Endothelial cell of umbilical vein (primary cell): ENCODE measurements around the gene FKBP2. TPM values are rescaled to one million over a fixed set of nuclear protein-coding genes. Genes with fewer than 3 reads are reported as not detected.
A peak's percentile ranks its signal among the peaks of the same experiment; 100 is the strongest.

Experiments used
- BruUV-seq: library from RNA; stranded (reverse); fragments of 400-500 nt; replicated peaks from 2 replicates; lab custom pipeline; 2021; lab: Mats Ljungman, UMichigan
- CTCF ChIA-PET: fragments of 300-600, 350-600 bp; sonication (Branson Sonifier 250); formaldehyde crosslinking; loops from one replicate; lab custom pipeline; 2021; ENCODE audit warnings: antibody characterized with exemption, inconsistent platforms; lab: Charles Lee
- POLR2A ChIA-PET: fragments of 300-600, 350-600 bp; sonication (Branson Sonifier 250); formaldehyde crosslinking; loops from one replicate; lab custom pipeline; 2021; ENCODE audit warnings: antibody characterized with exemption, inconsistent platforms; lab: Charles Lee
- DNase-seq: peaks from one replicate; pipeline ENCODE4 v3.0.0-alpha.2; 2011; ENCODE audit warnings: low read depth, low spot score
- FAIRE-seq: peaks from 2 replicates; lab custom pipeline; 2011; peaks lifted over from hg19 to GRCh38; lab: Jason Lieb, UNC
- H2AFZ ChIP-seq: 2 replicates; pipeline ENCODE4 v1.6.0; 2012; ENCODE audit warnings: low read depth, low read length, control low read depth, inconsistent platforms
- H3K27ac ChIP-seq: 2 replicates; pipeline ENCODE4 v1.5.1; 2011; ENCODE audit warnings: low read depth, mild to moderate bottlenecking, control low read depth, low read length, moderate library complexity; ENCODE audit not compliant: insufficient read depth
- H3K27me3 ChIP-seq, 2 experiments: 2 replicates each; pipeline versions ENCODE4 v1.6.0 to v1.6.1; 2011; ENCODE audit warnings: low read length in 2 of 2, mixed read lengths in 1 of 2; ENCODE audit not compliant: control insufficient read depth in 2 of 2, insufficient read depth in 2 of 2
- H3K36me3 ChIP-seq, 2 experiments: 2 replicates in 1 of 2; 3 replicates in 1 of 2; pipeline ENCODE4 v1.5.1; 2011; ENCODE audit warnings: low read length in 2 of 2, mild to moderate bottlenecking in 1 of 2, moderate library complexity in 1 of 2; ENCODE audit not compliant: control insufficient read depth in 2 of 2, insufficient read depth in 2 of 2; ENCODE audit errors: extremely low read depth in 1 of 2
- H3K4me1 ChIP-seq: 3 replicates; pipeline ENCODE4 v1.5.1; 2011; ENCODE audit warnings: mild to moderate bottlenecking, low read length; ENCODE audit not compliant: control insufficient read depth, insufficient read depth; ENCODE audit errors: extremely low read depth
- H3K4me2 ChIP-seq: 2 replicates; pipeline ENCODE4 v1.6.1; 2011; ENCODE audit warnings: low read length, control low read depth, mixed read lengths; ENCODE audit not compliant: insufficient read depth
- H3K4me3 ChIP-seq, 3 experiments: fragments of 200-600 bp in 1 of 3; sonication (generic), shearing (Covaris generic) in 1 of 3; replicated peaks in 1 of 3; 2 replicates each; pipeline ENCODE4 v1.5.1; 2011 to 2016; ENCODE audit warnings: control low read depth in 3 of 3, low read length in 3 of 3, mild to moderate bottlenecking in 2 of 3, inconsistent platforms in 1 of 3, low read depth in 1 of 3, moderate library complexity in 1 of 3; ENCODE audit not compliant: insufficient read depth in 1 of 3
- H3K79me2 ChIP-seq: 2 replicates; pipeline ENCODE4 v1.6.0; 2012; ENCODE audit warnings: low read length, inconsistent platforms; ENCODE audit not compliant: control insufficient read depth, insufficient read depth
- H3K9ac ChIP-seq: replicated peaks from 2 replicates; pipeline ENCODE3; 2011; ENCODE audit warnings: low read length, control low read depth; ENCODE audit not compliant: insufficient read depth; ENCODE audit errors: extremely low read depth
- H3K9me1 ChIP-seq: replicated peaks from 3 replicates; pipeline ENCODE4 v1.6.0; 2011; ENCODE audit warnings: mild to moderate bottlenecking, low read length; ENCODE audit not compliant: control insufficient read depth, insufficient read depth; ENCODE audit errors: extremely low read depth
- H3K9me3 ChIP-seq: replicated peaks from 2 replicates; pipeline ENCODE4 v1.5.1; 2012; ENCODE audit warnings: low read length, inconsistent platforms; ENCODE audit not compliant: control insufficient read depth, insufficient read depth
- H4K20me1 ChIP-seq: replicated peaks from 2 replicates; pipeline ENCODE3; 2011; ENCODE audit warnings: mild to moderate bottlenecking, low read length; ENCODE audit not compliant: control insufficient read depth, insufficient read depth; ENCODE audit errors: extremely low read depth
- CTCF ChIP-seq, 2 donors: IDR thresholded peaks; 1 replicate in 1 of 2; 2 replicates in 1 of 2; pipeline ENCODE4 v1.5.1; 2011; ENCODE audit warnings: low read length in 2 of 2, mild to moderate bottlenecking in 2 of 2, moderate library complexity in 2 of 2, control low read depth in 1 of 2, inconsistent platforms in 1 of 2, low read depth in 1 of 2; ENCODE audit not compliant: insufficient read depth in 1 of 2; ENCODE audit errors: extremely low read depth in 1 of 2
- POLR2A ChIP-seq: IDR thresholded peaks from 2 replicates; pipeline ENCODE4 v1.6.1; 2012; ENCODE audit warnings: low read depth, mild to moderate bottlenecking, control low read depth, low read length
- dilution Hi-C: fragments of 300-500 bp; cut with MboI; formaldehyde crosslinking; loops from one replicate; pipeline ENCODE4 v1.15.0; 2019; ENCODE audit warnings: low sequenced_read_pairs; ENCODE audit not compliant: extremely low pct_ligation_motif_present
- intact Hi-C: fragments of 100-400 bp; cut with micrococcal nuclease; formaldehyde crosslinking; loops from one replicate; pipeline ENCODE4 v1.10.0; 2022
- polyA plus RNA-seq, 4 experiments: library from polyadenylated mRNA; depleted of rRNA in 3 of 4; stranded (reverse) in 3 of 4; unstranded in 1 of 4; fragments of >200 nt; gene quantifications; 2 replicates each; pipeline versions ENCODE4 v1.2.1 to v1.2.3, GENCODE V29; 2011 to 2012; ENCODE audit warnings: missing spikeins in 1 of 4
- total RNA-seq: library from RNA; stranded (reverse); gene quantifications from 2 replicates; pipeline ENCODE4 v1.2.3, GENCODE V29; 2021

FKBP2 gene
- total and polyA plus RNA-seq, 2 donors (not counting 3 experiments of a cell fraction or from before 2014, with no cell fraction given): 48.5 to 74.4 TPM

GRCh38 chr11:64268893-64269539, 28.1 kb downstream of the FKBP2 start:
- no peaks in the 10 kb centered on the region for H4K20me1 ChIP-seq
- peak overlapping the region in 2 of 3 experiments; percentile 34 to 45 for H3K4me3 ChIP-seq
- ChIA-PET POLR2A (interaction anchor here (1.2 to 2.6 kb wide), 4 partner anchors 15 to 63 kb away, joined by 3 to 10 read pairs (median 4); partner anchors contain the start of genes FERMT3, FKBP2 and PPP1R14B), CTCF (interaction anchor here (0.7 to 5.6 kb wide), 13 partner anchors 11 to 86 kb away, joined by 3 to 60 read pairs (median 5); partner anchors contain the start of genes BAD, CATSPERZ, FERMT3 and PLCB3)
- peak overlapping the region; percentile 76 for H3K27ac ChIP-seq
- H3K27me3 ChIP-seq: no peaks in the 10 kb centered on the region
- H3K9me1 ChIP-seq: no peaks in the 10 kb centered on the region
- peak; percentile 92 for FAIRE-seq
- DNase-seq: no peak
- peaks cover 0 to 13% of the 10 kb centered on the region in 2 experiments for H3K36me3 ChIP-seq
- no peak overlapping the region for H2AFZ ChIP-seq
- dilution Hi-C loops (no loop called here), intact Hi-C loops (loop anchor here (1.0 to 2.0 kb wide), 3 partner anchors 18 to 510 kb away; partner anchors contain the start of genes PLCB3 and SF1)
- H3K4me2 ChIP-seq: peak overlapping the region; percentile 43
- no TSS peak for BruUV-seq
- peak overlapping the region; percentile 76 for H3K9ac ChIP-seq
- H3K4me1 ChIP-seq: peaks cover 38% of the 10 kb centered on the region
- H3K79me2 ChIP-seq: no peaks in the 10 kb centered on the region
- H3K9me3 ChIP-seq: no peaks in the 10 kb centered on the region
- TF ChIP-seq CTCF (IDR thresholded peaks at IDR 0.05; ENCODE audit: extremely low read depth in 1 of 2, insufficient read depth in 1 of 2, low read depth in 1 of 2, low read length in 2 of 2) (no peak), POLR2A (peak; percentile 14)
